Vagina (tissue), 2 donors: ENCODE measurements around the gene GABBR1. TPM values are rescaled to one million over a fixed set of nuclear protein-coding genes. Genes with fewer than 3 reads are reported as not detected.

Experiments
- DNase-seq, 2 donors: peaks; one replicate each; pipeline ENCODE4 v3.0.0-alpha.2; 2017; ENCODE audit errors: extremely low spot score in 2 of 2
- H3K27ac ChIP-seq: fragments of 200-600 bp; sonication (generic); one replicate; pipeline ENCODE4 v1.5.1; 2019
- H3K27me3 ChIP-seq: fragments of 200-600 bp; sonication (generic); one replicate; pipeline ENCODE4 v1.5.1; 2019
- H3K36me3 ChIP-seq, 2 donors: fragments of 200-600 bp; sonication (generic); one replicate each; pipeline ENCODE4 v1.5.1; 2017 to 2019
- H3K4me1 ChIP-seq: fragments of 200-600 bp; sonication (generic); one replicate; pipeline ENCODE4 v1.5.1; 2019
- H3K4me3 ChIP-seq, 2 donors: fragments of 200-600 bp; sonication (generic); 1 replicate in 1 of 2; 2 replicates in 1 of 2; pipeline ENCODE4 v1.5.1; 2016 to 2019
- H3K9me3 ChIP-seq: fragments of 200-600 bp; sonication (generic); one replicate; pipeline ENCODE4 v1.5.1; 2019
- CTCF ChIP-seq, 3 experiments: fragments of 450-650 bp in 2 of 3; fragments of 200-600 bp in 1 of 3; sonication (generic) in 1 of 3; IDR thresholded peaks; one replicate each; pipeline ENCODE4 v1.5.1; 2017 to 2019; ENCODE audit warnings: antibody characterized with exemption in 3 of 3, mild to moderate bottlenecking in 2 of 3, moderate library complexity in 2 of 3
- POLR2A ChIP-seq, 2 donors: fragments of 450-650 bp; IDR thresholded peaks; one replicate each; pipeline ENCODE4 v1.6.1; 2017; ENCODE audit warnings: antibody characterized with exemption in 2 of 2, mild to moderate bottlenecking in 2 of 2, moderate library complexity in 2 of 2
- POLR2AphosphoS5 ChIP-seq, 2 donors: sonication (generic); formaldehyde crosslinking; IDR thresholded peaks; one replicate each; pipeline ENCODE4 v1.9.0; 2017; ENCODE audit warnings: antibody characterized with exemption in 2 of 2, mild to moderate bottlenecking in 2 of 2, low read depth in 1 of 2; ENCODE audit not compliant: insufficient read depth in 1 of 2
- intact Hi-C: fragments of 100-400 bp; cut with DNase I; formaldehyde crosslinking; loops from one replicate; pipeline ENCODE4 v1.15.1; 2023
- total RNA-seq: library from RNA; depleted of rRNA; stranded (reverse); fragments of >200 nt; gene quantifications from one replicate; pipeline ENCODE4 v1.2.3, GENCODE V29; 2016

Gene GABBR1
- total RNA-seq, 1 donor from 2014 or later, result 58.4 TPM

GRCh38 chr6:29653452-29654038, 20.6 kb upstream of the GABBR1 start:
- no peaks in the 10 kb centered on the region for H3K4me1 ChIP-seq
- no peak for DNase-seq
- TF ChIP-seq POLR2AphosphoS5 (IDR thresholded peaks at IDR 0.05; ENCODE audit: insufficient read depth in 1 of 2, low read depth in 1 of 2), result no peak
- peak; percentile 18 to 59 (median 57) for TF ChIP-seq CTCF (IDR thresholded peaks at IDR 0.05)
- no peak overlapping the region for H3K27ac ChIP-seq
- no peaks in the 10 kb centered on the region for H3K9me3 ChIP-seq
- no peaks in the 10 kb centered on the region for H3K27me3 ChIP-seq
- no peaks in the 10 kb centered on the region for H3K36me3 ChIP-seq
- intact Hi-C loops, result no loop called here
- no peak overlapping the region for H3K4me3 ChIP-seq

- no peaks in the 10 kb centered on the region for H3K36me3 ChIP-seq
- H3K4me1 ChIP-seq, result no peaks in the 10 kb centered on the region
- TF ChIP-seq CTCF (IDR thresholded peaks at IDR 0.05), result no peak
- no peak for TF ChIP-seq POLR2AphosphoS5 (IDR thresholded peaks at IDR 0.05; ENCODE audit: insufficient read depth in 1 of 2, low read depth in 1 of 2)
- TF ChIP-seq POLR2A (IDR thresholded peaks at IDR 0.05), result no peak
- no peak overlapping the region for H3K4me3 ChIP-seq
- DNase-seq, result no peak
- no peaks in the 10 kb centered on the region for H3K27me3 ChIP-seq
- no peak overlapping the region for H3K27ac ChIP-seq
- no peaks in the 10 kb centered on the region for H3K9me3 ChIP-seq
- intact Hi-C loops, result no loop called here
Measured at GRCh38 chr6:29652198-29652584, 19.2 kb upstream of the GABBR1 start.

- H3K9me3 ChIP-seq, result no peaks in the 10 kb centered on the region
- no peak overlapping the region for H3K27ac ChIP-seq
- intact Hi-C loops, result no loop called here
- no peaks in the 10 kb centered on the region for H3K4me1 ChIP-seq
- no peak overlapping the region for H3K4me3 ChIP-seq
- no peaks in the 10 kb centered on the region for H3K27me3 ChIP-seq
- TF ChIP-seq POLR2A (IDR thresholded peaks at IDR 0.05) (no peak), CTCF (IDR thresholded peaks at IDR 0.05) (peak; percentile 17 to 46 (median 40))
- DNase-seq, result no peak
- no peaks in the 10 kb centered on the region for H3K36me3 ChIP-seq
Measured at GRCh38 chr6:29651413-29652197, 18.6 kb upstream of the GABBR1 start.

GRCh38 chr6:29649701-29650673, 17.0 kb upstream of the GABBR1 start:
- Histone ChIP-seq H3K4me1 (no peaks in the 10 kb centered on the region), H3K4me3 (peak overlapping the region; percentile 55 to 62), H3K36me3 (no peaks in the 10 kb centered on the region), H3K27ac (peak overlapping the region; percentile 94), H3K27me3 (no peaks in the 10 kb centered on the region), H3K9me3 (no peaks in the 10 kb centered on the region)
- peak in 1 of 2 donors; percentile 98 for DNase-seq
- intact Hi-C loops, result no loop called here
- peak; percentile 80 to 86 (median 84) for TF ChIP-seq CTCF (IDR thresholded peaks at IDR 0.05)
- peak in 1 of 2 donors; percentile 63 for TF ChIP-seq POLR2A (IDR thresholded peaks at IDR 0.05)
- peak; percentile 85 to 94 for TF ChIP-seq POLR2AphosphoS5 (IDR thresholded peaks at IDR 0.05; ENCODE audit: insufficient read depth in 1 of 2, low read depth in 1 of 2)
